Osteocyte (in vitro differentiated cells): Measurements from ENCODE around the gene CYB5R4. TPM values are rescaled to one million over a fixed set of nuclear protein-coding genes. Genes with fewer than 3 reads are reported as not detected.

Source experiments
- DNase-seq: peaks from one replicate; pipeline ENCODE4 v3.0.0; 2021; ENCODE audit warnings: mixed read lengths; ENCODE audit not compliant: unreplicated experiment; ENCODE audit errors: extremely low spot score
- H3K27ac Mint-ChIP-seq: one replicate; pipeline ENCODE4 v1.8.0; 2021; ENCODE audit warnings: mild to moderate bottlenecking, mixed read lengths; ENCODE audit not compliant: unreplicated experiment
- H3K27me3 Mint-ChIP-seq: one replicate; pipeline ENCODE4 v1.8.0; 2021; ENCODE audit warnings: mixed read lengths; ENCODE audit not compliant: unreplicated experiment
- H3K36me3 Mint-ChIP-seq: one replicate; pipeline ENCODE4 v1.8.0; 2021; ENCODE audit warnings: mixed read lengths; ENCODE audit not compliant: unreplicated experiment
- H3K4me1 Mint-ChIP-seq: one replicate; pipeline ENCODE4 v1.8.0; 2021; ENCODE audit warnings: mixed read lengths; ENCODE audit not compliant: unreplicated experiment
- H3K4me3 Mint-ChIP-seq: one replicate; pipeline ENCODE4 v1.8.0; 2021; ENCODE audit warnings: mild to moderate bottlenecking, moderate library complexity, mixed read lengths; ENCODE audit not compliant: unreplicated experiment
- H3K9me3 Mint-ChIP-seq: one replicate; pipeline ENCODE4 v1.8.0; 2021; ENCODE audit warnings: mixed read lengths; ENCODE audit not compliant: unreplicated experiment
- total RNA-seq: library from RNA; stranded (reverse); gene quantifications from 2 replicates; pipeline ENCODE4 v1.2.1, GENCODE V29; 2021
- TF ChIP-seq, protein P1 (sequence below): fragments of 200-600 bp; sonication (generic); IDR thresholded peaks from 2 replicates; pipeline ENCODE4 v1.5.0; 2021; ENCODE audit warnings: antibody characterized with exemption, mild to moderate bottlenecking, moderate library complexity

Gene CYB5R4
- total RNA-seq, 1 donor from 2014 or later = 10.9 TPM

DNA sequence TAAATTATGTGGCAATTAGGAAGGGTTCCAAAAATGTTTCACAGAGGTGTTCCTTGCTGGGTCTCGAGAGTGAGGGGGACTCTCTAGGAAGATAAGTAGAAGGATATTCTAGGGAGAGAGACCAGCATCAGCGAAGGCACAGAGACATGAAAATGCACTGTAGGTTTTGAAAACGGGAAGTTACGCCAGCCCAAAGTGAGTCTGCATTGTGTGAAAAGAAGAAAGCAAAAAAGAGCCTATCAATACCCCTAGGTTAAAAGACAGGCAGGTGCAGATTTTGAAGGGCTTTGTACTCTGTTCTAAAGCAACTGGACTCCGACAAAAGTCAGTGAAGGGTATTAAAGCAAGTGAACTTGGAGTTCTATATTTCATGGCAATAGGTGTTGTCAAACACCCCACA is 148.4 kb downstream of the CYB5R4 start:
- peaks cover 53% of the 10 kb centered on the region for H3K27me3 Mint-ChIP-seq
- no peaks in the 10 kb centered on the region for H3K4me1 Mint-ChIP-seq
- H3K36me3 Mint-ChIP-seq = no peaks in the 10 kb centered on the region
- no peaks in the 10 kb centered on the region for H3K9me3 Mint-ChIP-seq
- H3K4me3 Mint-ChIP-seq = no peak overlapping the region
- DNase-seq = no peak
- TF ChIP-seq, protein P1, sequence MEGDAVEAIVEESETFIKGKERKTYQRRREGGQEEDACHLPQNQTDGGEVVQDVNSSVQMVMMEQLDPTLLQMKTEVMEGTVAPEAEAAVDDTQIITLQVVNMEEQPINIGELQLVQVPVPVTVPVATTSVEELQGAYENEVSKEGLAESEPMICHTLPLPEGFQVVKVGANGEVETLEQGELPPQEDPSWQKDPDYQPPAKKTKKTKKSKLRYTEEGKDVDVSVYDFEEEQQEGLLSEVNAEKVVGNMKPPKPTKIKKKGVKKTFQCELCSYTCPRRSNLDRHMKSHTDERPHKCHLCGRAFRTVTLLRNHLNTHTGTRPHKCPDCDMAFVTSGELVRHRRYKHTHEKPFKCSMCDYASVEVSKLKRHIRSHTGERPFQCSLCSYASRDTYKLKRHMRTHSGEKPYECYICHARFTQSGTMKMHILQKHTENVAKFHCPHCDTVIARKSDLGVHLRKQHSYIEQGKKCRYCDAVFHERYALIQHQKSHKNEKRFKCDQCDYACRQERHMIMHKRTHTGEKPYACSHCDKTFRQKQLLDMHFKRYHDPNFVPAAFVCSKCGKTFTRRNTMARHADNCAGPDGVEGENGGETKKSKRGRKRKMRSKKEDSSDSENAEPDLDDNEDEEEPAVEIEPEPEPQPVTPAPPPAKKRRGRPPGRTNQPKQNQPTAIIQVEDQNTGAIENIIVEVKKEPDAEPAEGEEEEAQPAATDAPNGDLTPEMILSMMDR = no peak
- no peak overlapping the region for H3K27ac Mint-ChIP-seq

DNA sequence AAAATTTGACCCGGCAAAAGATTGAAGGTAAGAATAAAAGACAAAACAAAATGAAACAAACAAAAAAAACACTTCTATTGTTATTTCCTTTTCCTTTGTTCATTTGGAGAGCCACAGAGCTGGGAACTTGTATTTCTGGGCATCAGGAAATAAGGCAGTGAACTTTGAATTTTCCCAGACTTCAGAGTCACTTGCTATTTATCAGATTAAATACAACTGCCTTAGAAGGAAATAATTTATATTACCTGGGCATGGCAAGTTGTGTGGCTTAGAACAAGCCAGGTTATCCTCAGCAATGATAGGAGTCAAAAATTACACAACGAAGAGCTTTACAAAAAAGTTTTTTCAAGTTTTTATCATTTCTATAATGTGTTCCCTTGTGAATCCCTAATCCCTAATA is 153.9 kb downstream of the CYB5R4 start:
- no peaks in the 10 kb centered on the region for H3K4me1 Mint-ChIP-seq
- H3K27ac Mint-ChIP-seq = no peak overlapping the region
- H3K27me3 Mint-ChIP-seq = peaks cover 25% of the 10 kb centered on the region
- DNase-seq = no peak
- H3K9me3 Mint-ChIP-seq = no peaks in the 10 kb centered on the region
- TF ChIP-seq, protein P1 = no peak
- H3K36me3 Mint-ChIP-seq = no peaks in the 10 kb centered on the region
- H3K4me3 Mint-ChIP-seq = no peak overlapping the region

DNA sequence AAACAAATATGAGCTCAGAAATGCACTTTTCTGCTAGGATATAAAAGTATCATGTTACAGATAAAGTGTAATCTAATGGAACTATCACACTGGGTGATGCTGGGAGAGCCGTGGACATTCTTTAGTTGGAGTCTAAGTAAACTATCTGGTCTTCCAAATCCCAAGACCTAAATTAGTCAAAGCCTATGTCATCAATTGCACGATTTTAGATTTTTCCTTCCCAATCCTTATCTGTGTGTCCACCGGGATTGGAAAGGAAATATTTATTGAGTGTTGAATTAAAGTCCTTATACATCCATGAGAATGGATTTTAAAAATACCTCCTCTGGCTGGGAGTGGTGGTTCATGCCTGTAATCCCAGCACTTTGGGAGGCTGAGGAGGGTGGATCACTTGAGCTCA is 154.4 kb downstream of the CYB5R4 start:
- Mint-ChIP-seq H3K4me3 (no peak overlapping the region), H3K27me3 (peaks cover 29% of the 10 kb centered on the region), H3K4me1 (no peaks in the 10 kb centered on the region), H3K9me3 (no peaks in the 10 kb centered on the region), H3K27ac (no peak overlapping the region), H3K36me3 (no peaks in the 10 kb centered on the region)
- DNase-seq = no peak
- TF ChIP-seq, protein P1 = no peak

DNA sequence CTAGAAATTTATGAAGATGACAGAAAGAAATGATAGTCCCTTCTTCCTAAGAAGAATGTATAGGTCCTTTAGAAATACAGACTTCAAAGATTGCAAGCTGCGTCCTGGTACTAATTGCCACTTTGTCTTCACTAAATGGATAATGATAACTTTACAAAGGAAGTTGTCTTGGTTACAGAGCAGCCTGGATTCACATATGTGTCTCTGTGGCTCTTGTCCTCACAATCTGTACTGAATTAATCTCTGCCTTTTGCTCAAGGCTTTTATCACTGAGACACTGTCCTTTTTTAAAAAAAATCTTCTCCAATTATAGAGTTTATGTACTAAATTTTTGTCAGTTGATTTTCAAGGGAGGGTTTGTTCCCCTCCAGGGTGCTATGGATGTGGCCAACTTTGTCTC is 156.5 kb downstream of the CYB5R4 start:
- Mint-ChIP-seq H3K9me3 (no peaks in the 10 kb centered on the region), H3K4me3 (no peak overlapping the region), H3K27me3 (peaks cover 23% of the 10 kb centered on the region)

More for the DNA sequence above, 156.5 kb downstream of the CYB5R4 start:
- H3K36me3 Mint-ChIP-seq = no peaks in the 10 kb centered on the region
- TF ChIP-seq, protein P1 = no peak
- H3K4me1 Mint-ChIP-seq = no peaks in the 10 kb centered on the region
- DNase-seq = no peak
- H3K27ac Mint-ChIP-seq = no peak overlapping the region

Other genes with a start within 250 kb of the CYB5R4 start
- gene SNAP91, start 150.6 kb upstream of the CYB5R4 start, total RNA-seq = 0.11 TPM in 1 of 2 replicates, not detected in the other
- not detected in 2 replicates for gene RIPPLY2, start 6.3 kb upstream of the CYB5R4 start, total RNA-seq
- 9.2 and 10.7 TPM in 2 replicates for gene MRAP2, start 174.1 kb downstream of the CYB5R4 start, total RNA-seq